Ishikawa (cell line): ENCODE data around the gene MYH6.

Source experiments
- CEBPB ChIP-seq: IDR thresholded peaks from 2 replicates; pipeline ENCODE4 v1.6.1; 2012
- EGR1 ChIP-seq: IDR thresholded peaks from 2 replicates; pipeline ENCODE4 v1.6.1; 2012
- EP300 ChIP-seq: IDR thresholded peaks from 2 replicates; pipeline ENCODE4 v1.6.1; 2012; ENCODE audit warnings: borderline replicate concordance
- FOXM1 ChIP-seq: IDR thresholded peaks from 2 replicates; pipeline ENCODE4 v1.6.1; 2012; ENCODE audit warnings: low read depth, borderline replicate concordance
- MAX ChIP-seq: IDR thresholded peaks from 2 replicates; pipeline ENCODE4 v1.6.1; 2012
- NFIC ChIP-seq: IDR thresholded peaks from 2 replicates; pipeline ENCODE4 v1.6.1; 2012
- RAD21 ChIP-seq: IDR thresholded peaks from 2 replicates; pipeline ENCODE4 v1.6.1; 2012; ENCODE audit warnings: low read depth
- REST ChIP-seq: IDR thresholded peaks from 2 replicates; pipeline ENCODE4 v1.6.1; 2012; ENCODE audit warnings: low read depth, mild to moderate bottlenecking
- TAF1 ChIP-seq: IDR thresholded peaks from 2 replicates; pipeline ENCODE4 v1.6.1; 2012; ENCODE audit warnings: low read depth, mild to moderate bottlenecking
- TCF12 ChIP-seq: IDR thresholded peaks from 2 replicates; pipeline ENCODE4 v1.6.1; 2012; ENCODE audit warnings: low read depth
- USF1 ChIP-seq: IDR thresholded peaks from 2 replicates; pipeline ENCODE4 v1.6.1; 2012
- YY1 ChIP-seq: IDR thresholded peaks from 2 replicates; pipeline ENCODE4 v1.6.1; 2012; ENCODE audit warnings: low read depth

- no peak for TF ChIP-seq TAF1
- no peak for TF ChIP-seq NFIC
- TF ChIP-seq EP300, result no peak
- TF ChIP-seq RAD21, result no peak
- no peak for TF ChIP-seq REST
- no peak for TF ChIP-seq YY1
- TF ChIP-seq TCF12, result no peak
- no peak for TF ChIP-seq MAX
- TF ChIP-seq CEBPB, result no peak
- TF ChIP-seq FOXM1, result no peak
- TF ChIP-seq USF1, result no peak
- no peak for TF ChIP-seq EGR1
Measured at GRCh38 chr14:23366426-23366921, 41.6 kb downstream of the MYH6 start.
